ENCODE results near the gene CIDEA.

CIDEA gene

GRCh38 chr18:12254820-12255511 is 805 bp downstream of the CIDEA start:
- Histone ChIP-seq H3K9ac (ENCODE audit: low read length) (no peak overlapping the region), H3K27me3 (replicated peaks; ENCODE audit: control insufficient read depth, insufficient read depth, low read length) (peaks cover 58% of the 10 kb centered on the region), H3K36me3 (ENCODE audit: control insufficient read depth, insufficient read depth, low read length, severe bottlenecking) (no peaks in the 10 kb centered on the region), H3K4me1 (ENCODE audit: control insufficient read depth, insufficient read depth, low read length) (peaks cover 16% of the 10 kb centered on the region), H3K4me3 (ENCODE audit: low read length) (no peak overlapping the region), H3K9me3 (ENCODE audit: control insufficient read depth, low read length) (no peaks in the 10 kb centered on the region)
- no peak for DNase-seq (ENCODE audit: low read depth)

GRCh38 chr18:12255626-12256026 is 1.5 kb downstream of the CIDEA start:
- H3K4me1 ChIP-seq (ENCODE audit: control insufficient read depth, insufficient read depth, low read length), result peaks cover 16% of the 10 kb centered on the region
- DNase-seq (ENCODE audit: low read depth), result no peak

DNA sequence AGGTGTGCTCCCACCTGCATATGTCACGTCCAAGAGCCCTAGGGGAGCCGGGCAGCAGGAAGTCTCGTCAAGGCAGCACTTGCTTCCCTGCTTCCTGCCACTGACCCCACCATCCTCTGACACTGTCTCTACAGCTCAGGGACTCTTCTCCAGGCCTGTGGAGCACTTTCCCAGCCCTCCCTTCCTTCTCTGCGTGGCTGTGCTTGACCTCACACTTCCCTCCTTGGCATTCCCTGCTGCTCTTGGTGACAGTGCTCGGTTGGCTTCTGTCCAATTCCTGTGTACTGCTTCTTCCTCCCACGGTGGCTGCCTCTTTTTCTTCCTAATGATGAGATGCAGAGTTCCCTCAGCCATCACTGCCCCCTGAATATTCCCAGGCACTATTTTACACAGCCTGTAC is 2.8 kb downstream of the CIDEA start:
- no peak for DNase-seq (ENCODE audit: low read depth)
- Histone ChIP-seq H3K36me3 (ENCODE audit: control insufficient read depth, insufficient read depth, low read length, severe bottlenecking) (no peaks in the 10 kb centered on the region), H3K27me3 (replicated peaks; ENCODE audit: control insufficient read depth, insufficient read depth, low read length) (peaks cover 56% of the 10 kb centered on the region)

More at GRCh38 chr18:12255626-12256026, 1.5 kb downstream of the CIDEA start:
- no peaks in the 10 kb centered on the region for H3K9me3 ChIP-seq (ENCODE audit: control insufficient read depth, low read length)
- H3K9ac ChIP-seq (ENCODE audit: low read length), result no peak overlapping the region
- peaks cover 60% of the 10 kb centered on the region for H3K27me3 ChIP-seq (replicated peaks; ENCODE audit: control insufficient read depth, insufficient read depth, low read length)
- H3K36me3 ChIP-seq (ENCODE audit: control insufficient read depth, insufficient read depth, low read length, severe bottlenecking), result no peaks in the 10 kb centered on the region
- no peak overlapping the region for H3K4me3 ChIP-seq (ENCODE audit: low read length)

DNA sequence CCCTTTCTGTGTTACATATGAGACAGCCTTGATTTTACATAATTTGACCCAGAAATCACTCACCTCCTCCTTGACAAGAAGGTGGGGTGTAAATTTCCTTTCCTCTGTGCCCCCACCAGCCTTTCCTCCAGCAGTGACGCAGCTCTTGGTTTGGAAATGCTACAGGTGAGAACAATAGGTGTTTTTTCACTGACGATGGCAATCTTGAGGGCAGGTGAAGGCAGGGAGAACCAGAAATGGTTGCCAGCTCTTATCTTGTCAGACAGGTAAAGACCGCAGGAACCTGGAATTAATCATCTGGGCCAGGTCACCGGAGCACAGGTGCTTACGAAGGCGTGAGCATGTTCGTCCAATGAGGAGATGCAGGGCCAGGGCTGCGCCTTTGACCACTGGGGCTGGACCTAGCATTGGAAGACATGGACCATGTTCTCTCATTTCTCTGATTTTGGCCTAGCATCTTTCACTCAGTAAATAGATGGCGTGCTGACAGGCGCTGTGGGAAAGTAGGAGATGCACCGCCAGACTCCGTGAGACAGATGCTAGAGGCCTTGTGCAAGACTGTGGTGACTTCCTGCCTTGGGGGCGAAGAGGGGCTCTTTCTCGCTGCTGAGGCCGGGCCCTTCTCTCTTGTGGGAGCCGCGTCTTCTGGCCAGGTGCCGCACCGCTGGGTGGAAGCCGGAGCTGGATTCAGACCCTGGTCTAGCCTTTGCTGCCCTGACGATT is 4.0 kb downstream of the CIDEA start:
- no peak for DNase-seq (ENCODE audit: low read depth)
- H3K27me3 ChIP-seq (replicated peaks; ENCODE audit: control insufficient read depth, insufficient read depth, low read length), result peaks cover 53% of the 10 kb centered on the region
- H3K4me3 ChIP-seq (ENCODE audit: low read length), result no peak overlapping the region
- H3K9ac ChIP-seq (ENCODE audit: low read length), result no peak overlapping the region
- H3K9me3 ChIP-seq (ENCODE audit: control insufficient read depth, low read length), result no peaks in the 10 kb centered on the region
- H3K36me3 ChIP-seq (ENCODE audit: control insufficient read depth, insufficient read depth, low read length, severe bottlenecking), result no peaks in the 10 kb centered on the region
- H3K4me1 ChIP-seq (ENCODE audit: control insufficient read depth, insufficient read depth, low read length), result peaks cover 16% of the 10 kb centered on the region

More for the DNA sequence above, 2.8 kb downstream of the CIDEA start:
- Histone ChIP-seq H3K4me3 (ENCODE audit: low read length) (no peak overlapping the region), H3K9ac (ENCODE audit: low read length) (no peak overlapping the region), H3K9me3 (ENCODE audit: control insufficient read depth, low read length) (no peaks in the 10 kb centered on the region), H3K4me1 (ENCODE audit: control insufficient read depth, insufficient read depth, low read length) (peaks cover 16% of the 10 kb centered on the region)

DNA sequence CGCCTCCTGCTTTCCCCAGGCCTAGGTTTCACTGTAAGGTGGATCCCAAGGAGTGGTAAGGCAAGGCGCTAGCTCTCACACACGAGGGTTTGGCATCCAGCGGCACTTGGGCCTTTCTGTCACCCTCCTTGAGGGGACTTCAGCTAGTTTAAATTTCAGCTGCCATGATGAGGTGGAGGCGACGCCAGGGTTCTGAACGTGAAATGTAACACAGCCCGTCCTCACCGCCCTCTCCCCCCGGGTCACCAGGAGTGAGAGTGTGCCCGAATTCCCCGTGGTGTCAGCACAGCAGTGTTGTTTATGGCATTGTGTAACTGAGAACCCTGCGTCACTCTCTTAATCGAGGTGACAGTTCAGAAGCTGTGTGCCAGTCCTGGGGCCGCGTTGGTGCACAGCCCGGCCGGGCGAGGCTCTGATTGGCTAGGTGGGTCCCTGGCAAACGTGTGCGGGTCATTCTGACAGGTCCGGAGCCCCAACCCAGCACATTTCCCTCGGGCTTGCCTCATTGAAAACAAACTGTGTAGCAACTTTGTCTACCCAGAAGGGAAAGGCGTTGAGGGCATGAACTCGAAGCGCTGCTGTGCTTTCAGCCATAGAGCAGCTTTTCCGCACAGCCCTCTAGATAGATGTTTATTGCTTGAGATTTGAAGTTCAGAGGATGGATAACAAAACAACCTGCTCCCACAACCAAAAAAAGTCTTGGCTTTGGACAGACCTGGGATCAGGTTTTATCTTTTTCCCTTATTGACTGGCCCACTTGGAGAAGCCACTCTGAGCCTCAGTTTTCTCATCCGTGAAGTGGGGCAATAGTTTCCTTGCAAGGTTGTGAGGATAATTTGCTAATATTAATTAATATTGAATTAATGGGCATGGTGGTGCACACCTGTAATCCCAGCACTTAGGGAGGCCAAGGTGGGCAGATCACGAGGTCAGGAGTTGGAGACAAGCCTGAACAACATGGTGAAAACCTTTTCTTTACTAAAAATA is 4.9 kb downstream of the CIDEA start:
- DNase-seq (ENCODE audit: low read depth), result no peak
- Histone ChIP-seq H3K27me3 (replicated peaks; ENCODE audit: control insufficient read depth, insufficient read depth, low read length) (peaks cover 48% of the 10 kb centered on the region), H3K9me3 (ENCODE audit: control insufficient read depth, low read length) (peaks cover 3% of the 10 kb centered on the region), H3K36me3 (ENCODE audit: control insufficient read depth, insufficient read depth, low read length, severe bottlenecking) (no peaks in the 10 kb centered on the region), H3K9ac (ENCODE audit: low read length) (no peak overlapping the region), H3K4me3 (ENCODE audit: low read length) (no peak overlapping the region), H3K4me1 (ENCODE audit: control insufficient read depth, insufficient read depth, low read length) (peaks cover 11% of the 10 kb centered on the region)

DNA sequence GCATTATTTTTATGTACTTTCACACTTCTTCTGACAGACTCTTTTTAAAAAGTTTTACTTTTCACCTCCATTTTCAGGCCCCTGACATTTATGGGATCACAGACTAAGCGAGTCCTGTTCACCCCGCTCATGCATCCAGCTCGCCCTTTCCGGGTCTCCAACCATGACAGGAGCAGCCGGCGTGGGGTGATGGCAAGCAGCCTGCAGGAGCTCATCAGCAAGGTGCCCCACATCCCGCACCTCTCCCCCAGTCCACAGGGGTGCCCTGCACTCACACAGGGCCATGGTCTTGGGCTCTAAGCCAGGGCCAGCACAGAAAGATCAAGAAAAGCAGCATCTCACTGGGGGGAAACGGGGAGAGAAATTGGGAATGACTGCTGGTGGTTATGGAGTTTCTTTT is 8.6 kb downstream of the CIDEA start:
- Histone ChIP-seq H3K36me3 (ENCODE audit: control insufficient read depth, insufficient read depth, low read length, severe bottlenecking) (no peaks in the 10 kb centered on the region), H3K9me3 (ENCODE audit: control insufficient read depth, low read length) (peaks cover 3% of the 10 kb centered on the region), H3K9ac (ENCODE audit: low read length) (no peak overlapping the region), H3K4me3 (ENCODE audit: low read length) (no peak overlapping the region), H3K27me3 (replicated peaks; ENCODE audit: control insufficient read depth, insufficient read depth, low read length) (peaks cover 48% of the 10 kb centered on the region), H3K4me1 (ENCODE audit: control insufficient read depth, insufficient read depth, low read length) (peaks cover 5% of the 10 kb centered on the region)
- DNase-seq (ENCODE audit: low read depth), result no peak

GRCh38 chr18:12264864-12265263 is 10.7 kb downstream of the CIDEA start:
- H3K27me3 ChIP-seq (replicated peaks; ENCODE audit: control insufficient read depth, insufficient read depth, low read length), result peaks cover 40% of the 10 kb centered on the region
- H3K36me3 ChIP-seq (ENCODE audit: control insufficient read depth, insufficient read depth, low read length, severe bottlenecking), result no peaks in the 10 kb centered on the region
- H3K4me1 ChIP-seq (ENCODE audit: control insufficient read depth, insufficient read depth, low read length), result no peaks in the 10 kb centered on the region
- H3K4me3 ChIP-seq (ENCODE audit: low read length), result no peak overlapping the region
- DNase-seq (ENCODE audit: low read depth), result no peak
- peaks cover 3% of the 10 kb centered on the region for H3K9me3 ChIP-seq (ENCODE audit: control insufficient read depth, low read length)
- no peak overlapping the region for H3K9ac ChIP-seq (ENCODE audit: low read length)

GRCh38 chr18:12271376-12272235 is 17.4 kb downstream of the CIDEA start:
- Histone ChIP-seq H3K27me3 (replicated peaks; ENCODE audit: control insufficient read depth, insufficient read depth, low read length) (peaks cover 3% of the 10 kb centered on the region), H3K9me3 (ENCODE audit: control insufficient read depth, low read length) (no peaks in the 10 kb centered on the region), H3K4me1 (ENCODE audit: control insufficient read depth, insufficient read depth, low read length) (no peaks in the 10 kb centered on the region), H3K9ac (ENCODE audit: low read length) (peak overlapping the region; percentile 80), H3K36me3 (ENCODE audit: control insufficient read depth, insufficient read depth, low read length, severe bottlenecking) (no peaks in the 10 kb centered on the region), H3K4me3 (ENCODE audit: low read length) (peak overlapping the region; percentile 81)
- DNase-seq (ENCODE audit: low read depth), result peak; percentile 89

GRCh38 chr18:12274793-12275192 is 20.6 kb downstream of the CIDEA start:
- H3K9me3 ChIP-seq (ENCODE audit: control insufficient read depth, low read length), result no peaks in the 10 kb centered on the region

DNA sequence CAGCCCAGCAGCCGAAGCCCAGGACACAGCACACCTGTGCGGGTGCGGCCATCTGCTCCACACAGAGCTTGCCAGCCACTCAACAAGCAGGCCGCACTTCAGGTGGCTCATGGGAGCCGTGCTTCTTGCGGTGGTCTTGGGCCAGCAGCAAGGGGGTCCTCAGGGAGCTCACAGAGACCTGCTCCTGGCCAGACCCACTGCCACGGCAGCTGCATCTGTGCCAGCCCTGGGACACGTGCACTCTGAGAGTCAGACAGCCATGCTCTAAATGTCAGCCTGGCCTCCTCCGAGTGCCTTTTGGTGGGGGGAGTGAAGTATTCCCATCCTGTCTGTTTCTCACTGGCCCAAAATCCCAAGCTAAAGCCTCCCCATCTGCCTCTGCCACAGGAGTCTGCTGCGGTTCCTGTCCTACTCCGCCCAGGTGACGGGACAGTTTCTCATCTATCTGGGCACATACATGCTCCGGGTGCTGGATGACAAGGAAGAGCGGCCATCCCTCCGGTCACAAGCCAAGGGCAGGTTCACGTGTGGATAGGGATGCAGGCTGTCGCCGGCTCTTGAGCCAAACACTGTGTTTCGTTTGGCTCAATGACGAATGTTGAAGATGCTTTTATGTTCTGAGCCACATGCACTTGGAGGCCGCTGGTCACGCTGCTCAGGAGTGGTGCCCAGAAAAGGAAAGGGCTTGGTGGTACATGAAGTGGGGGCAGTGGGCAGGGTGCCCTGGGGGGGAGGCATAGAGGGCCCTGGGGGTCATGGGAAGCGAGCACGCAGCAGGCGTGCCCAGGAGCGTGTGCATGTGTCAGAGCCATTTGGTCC is 22.8 kb downstream of the CIDEA start:
- DNase-seq (ENCODE audit: low read depth), result no peak

More at GRCh38 chr18:12274793-12275192, 20.6 kb downstream of the CIDEA start:
- Histone ChIP-seq H3K4me3 (ENCODE audit: low read length) (no peak overlapping the region), H3K36me3 (ENCODE audit: control insufficient read depth, insufficient read depth, low read length, severe bottlenecking) (no peaks in the 10 kb centered on the region), H3K4me1 (ENCODE audit: control insufficient read depth, insufficient read depth, low read length) (peaks cover 19% of the 10 kb centered on the region), H3K27me3 (replicated peaks; ENCODE audit: control insufficient read depth, insufficient read depth, low read length) (no peaks in the 10 kb centered on the region), H3K9ac (ENCODE audit: low read length) (no peak overlapping the region)
- DNase-seq (ENCODE audit: low read depth), result no peak

More for the DNA sequence above, 22.8 kb downstream of the CIDEA start:
- no peak overlapping the region for H3K9ac ChIP-seq (ENCODE audit: low read length)
- H3K4me3 ChIP-seq (ENCODE audit: low read length), result no peak overlapping the region
- no peaks in the 10 kb centered on the region for H3K27me3 ChIP-seq (replicated peaks; ENCODE audit: control insufficient read depth, insufficient read depth, low read length)
- no peaks in the 10 kb centered on the region for H3K36me3 ChIP-seq (ENCODE audit: control insufficient read depth, insufficient read depth, low read length, severe bottlenecking)
- no peaks in the 10 kb centered on the region for H3K9me3 ChIP-seq (ENCODE audit: control insufficient read depth, low read length)
- H3K4me1 ChIP-seq (ENCODE audit: control insufficient read depth, insufficient read depth, low read length), result peaks cover 28% of the 10 kb centered on the region
